Endothelial cell of umbilical vein (primary cell): ENCODE results near the gene WDR41. TPM values are rescaled to one million over a fixed set of nuclear protein-coding genes. Genes with fewer than 3 reads are reported as not detected.

Source experiments
- polyA plus RNA-seq, 4 experiments: library from polyadenylated mRNA; depleted of rRNA in 3 of 4; stranded (reverse) in 3 of 4; unstranded in 1 of 4; fragments of >200 nt; gene quantifications; 2 replicates each; pipeline versions ENCODE4 v1.2.1 to v1.2.3, GENCODE V29; 2011 to 2012; ENCODE audit warnings: missing spikeins in 1 of 4
- total RNA-seq: library from RNA; stranded (reverse); gene quantifications from 2 replicates; pipeline ENCODE4 v1.2.3, GENCODE V29; 2021

The WDR41 gene
- total and polyA plus RNA-seq, 2 donors (not counting 3 experiments of a cell fraction or from before 2014, with no cell fraction given): 10.2 to 33.6 TPM

Other genes with a start within 250 kb of the WDR41 start
- not detected in 2 replicates for gene OTP, start 146.4 kb upstream of the WDR41 start, total RNA-seq
- not detected in 2 replicates for gene OTP, start 146.4 kb upstream of the WDR41 start, polyA plus RNA-seq